Heart right ventricle (tissue), 16 donors: ENCODE data around the gene TOX2. TPM values are rescaled to one million over a fixed set of nuclear protein-coding genes. Genes with fewer than 3 reads are reported as not detected.

Source experiments
- ATAC-seq, 8 donors: fragments of 200-7000 bp; cut with Tn5 transposase; one replicate each; pipeline ENCODE4 v1.9.1; 2020; ENCODE audit warnings: mild to moderate bottlenecking in 8 of 8, moderate library complexity in 8 of 8, moderate number of reproducible peaks in 1 of 8
- DNase-seq, 2 donors: peaks; one replicate each; pipeline ENCODE4 v3.0.0-alpha.2; 2020
- H3K27ac ChIP-seq, 10 donors: fragments of 200-600 bp; sonication (generic) in 2 of 10; one replicate each; pipeline versions ENCODE4 v1.5.0 to v1.8.0; 2020 to 2022; ENCODE audit warnings: mild to moderate bottlenecking in 3 of 10
- H3K27me3 ChIP-seq, 7 donors: fragments of 200-600 bp; one replicate each; pipeline ENCODE4 v1.8.0; 2021 to 2022; ENCODE audit warnings: mild to moderate bottlenecking in 2 of 7
- H3K36me3 ChIP-seq, 9 donors: fragments of 200-600 bp; sonication (generic) in 1 of 9; one replicate each; pipeline versions ENCODE4 v1.5.0 to v1.8.0; 2020 to 2022; ENCODE audit warnings: mild to moderate bottlenecking in 2 of 9
- H3K4me1 ChIP-seq, 9 donors: fragments of 200-600 bp; sonication (generic) in 1 of 9; one replicate each; pipeline versions ENCODE4 v1.5.0 to v1.8.0; 2020 to 2022; ENCODE audit warnings: mild to moderate bottlenecking in 4 of 9
- H3K4me3 ChIP-seq, 10 donors: fragments of 200-600 bp; sonication (generic) in 2 of 10; one replicate each; pipeline versions ENCODE4 v1.5.0 to v1.8.0; 2020 to 2022; ENCODE audit warnings: mild to moderate bottlenecking in 7 of 10, moderate library complexity in 2 of 10
- H3K9me3 ChIP-seq, 11 donors: fragments of 200-600 bp in 10 of 11; sonication (generic) in 2 of 11; one replicate each; pipeline versions ENCODE4 v1.5.0 to v1.8.0; 2013 to 2022; ENCODE audit warnings: mild to moderate bottlenecking in 2 of 11, control low read depth in 1 of 11, moderate library complexity in 1 of 11
- WGBS, 2 donors: extraction: QIAGEN DNeasy Blood & Tissue Kit; methylation state at CpG; one replicate each; pipeline ENCODE4 v1.1.7; 2013; ENCODE audit warnings: inconsistent platforms in 1 of 2; 5-methylcytosine and 5-hydroxymethylcytosine counted together
- intact Hi-C, 10 donors: fragments of 100-400 bp; cut with DNase I; formaldehyde crosslinking; loops; one replicate each; pipeline versions ENCODE4 v1.11.1 to v1.14.2; 2022
- polyA plus RNA-seq, 2 donors: library from polyadenylated mRNA; stranded (reverse); fragments of 200-250 nt; gene quantifications; one replicate each; pipeline ENCODE4 v1.2.3, GENCODE V29; 2013
- total RNA-seq, 10 donors: library from RNA; stranded (reverse); fragmentation: NEBNext Ultra II Directional in 3 of 10; extraction: Animal tissue kit (Norgen Biotek cat#: 25700) in 3 of 10; gene quantifications; one replicate each; pipeline versions ENCODE4 v1.2.1 to v1.2.4, GENCODE V29; 2021 to 2023
- TF ChIP-seq, protein P1 (sequence below), 9 donors: fragments of 200-600 bp; sonication (generic) in 2 of 9; IDR thresholded peaks; one replicate each; pipeline versions ENCODE4 v1.5.0 to v1.8.0; 2021 to 2022; ENCODE audit warnings: antibody characterized with exemption in 9 of 9, mild to moderate bottlenecking in 5 of 9, moderate library complexity in 1 of 9
- donor health status: Arrhythmogenic right ventricular cardiomyopathy.
- donor health status: ischemic (EF 13 %, LVEDD 7.1; RV severe dilation, severe dysfunction).
- donor health status: healthy with polysubstance abuse.
- donor health status: DM: no; HTN: yes; CAD: no.
- donor health status: DM: no; HTN: no; CAD: no.
- donor health status: ischemic (EF 25% LVEDD 6.9; RV normal size, moderate dysfunction).
- donor health status: ischemic (EF 25% LVEDD 5.7; RV mildly dilated, moderate dysfunction).
- donor health status: healthy.
- donor health status: DM: yes; HTN: yes; CAD: no.
- donor health status: Ischemic cardiomyopathy.
- donor health status: ischemic (EF 35%, LVEDD 5.7; RV mildly dilated, moderate dysfunction).
- donor health status: nonischemic (EF 11% LVEDD 7.7; RV severe dilation, severe dysfunction).
- donor health status: DM: yes; HTN: yes; CAD: no.
- donor health status: PGD.
- donor health status: ischemic (EF 29% LVEDD 5.4; RV normal size, mild dysfunction).
- donor health status: nonischemic (EF 23%, LVEDD 6.1; RV moderate dilation, normal function).

Gene TOX2
- total and polyA plus RNA-seq, 12 donors = 0.25 to 2.0 (median 1.1) TPM

DNA sequence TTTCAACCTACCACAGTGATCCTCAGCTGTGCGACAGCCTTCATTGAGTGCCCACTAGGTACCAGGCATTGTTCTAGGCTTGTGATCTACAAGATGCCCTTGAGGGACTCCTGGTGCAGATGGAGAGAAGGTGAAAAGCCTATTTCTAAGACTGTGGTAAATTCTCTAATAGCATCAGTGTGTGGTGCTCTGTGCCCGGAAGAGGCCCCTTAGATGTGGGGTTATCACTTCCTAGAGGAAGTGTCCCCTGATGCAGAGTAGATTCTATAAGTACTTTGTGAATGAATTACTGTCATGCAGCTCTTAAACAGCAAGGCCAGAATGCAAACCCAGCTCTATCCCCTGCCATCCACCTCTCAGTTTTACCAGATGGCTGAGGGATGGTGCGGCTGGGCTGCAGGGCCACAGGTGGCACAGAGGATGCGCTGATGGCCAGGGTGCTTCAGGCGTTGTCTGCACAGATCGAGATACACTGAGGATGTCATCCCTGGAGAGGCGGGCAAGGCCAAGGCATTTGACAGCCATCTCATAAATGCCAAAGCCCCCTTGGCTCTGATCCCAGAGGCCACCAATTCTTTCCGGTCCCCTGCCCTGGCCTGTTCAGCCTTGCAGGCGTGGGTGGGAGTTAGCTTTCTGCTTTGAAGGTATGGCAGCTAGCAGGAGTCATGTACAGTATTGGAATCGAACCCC lies 96.7 kb downstream of the TOX2 start:
- Histone ChIP-seq H3K9me3 (no peaks in the 10 kb centered on the region), H3K27me3 (peaks cover 0 to 37% (median 15%) of the 10 kb centered on the region in 7 donors), H3K4me1 (peaks cover 0 to 9% (median 4%) of the 10 kb centered on the region in 9 donors), H3K27ac (no peak overlapping the region), H3K4me3 (no peak overlapping the region), H3K36me3 (no peaks in the 10 kb centered on the region)
- no peak for ATAC-seq
- WGBS, 2 donors = 80 to 82% methylated on average over 10 of the region's 10 CpGs
- intact Hi-C loops = no loop called here
- DNase-seq = no peak
- TF ChIP-seq, protein P1, sequence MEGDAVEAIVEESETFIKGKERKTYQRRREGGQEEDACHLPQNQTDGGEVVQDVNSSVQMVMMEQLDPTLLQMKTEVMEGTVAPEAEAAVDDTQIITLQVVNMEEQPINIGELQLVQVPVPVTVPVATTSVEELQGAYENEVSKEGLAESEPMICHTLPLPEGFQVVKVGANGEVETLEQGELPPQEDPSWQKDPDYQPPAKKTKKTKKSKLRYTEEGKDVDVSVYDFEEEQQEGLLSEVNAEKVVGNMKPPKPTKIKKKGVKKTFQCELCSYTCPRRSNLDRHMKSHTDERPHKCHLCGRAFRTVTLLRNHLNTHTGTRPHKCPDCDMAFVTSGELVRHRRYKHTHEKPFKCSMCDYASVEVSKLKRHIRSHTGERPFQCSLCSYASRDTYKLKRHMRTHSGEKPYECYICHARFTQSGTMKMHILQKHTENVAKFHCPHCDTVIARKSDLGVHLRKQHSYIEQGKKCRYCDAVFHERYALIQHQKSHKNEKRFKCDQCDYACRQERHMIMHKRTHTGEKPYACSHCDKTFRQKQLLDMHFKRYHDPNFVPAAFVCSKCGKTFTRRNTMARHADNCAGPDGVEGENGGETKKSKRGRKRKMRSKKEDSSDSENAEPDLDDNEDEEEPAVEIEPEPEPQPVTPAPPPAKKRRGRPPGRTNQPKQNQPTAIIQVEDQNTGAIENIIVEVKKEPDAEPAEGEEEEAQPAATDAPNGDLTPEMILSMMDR (IDR thresholded peaks at IDR 0.05) = no peak

DNA sequence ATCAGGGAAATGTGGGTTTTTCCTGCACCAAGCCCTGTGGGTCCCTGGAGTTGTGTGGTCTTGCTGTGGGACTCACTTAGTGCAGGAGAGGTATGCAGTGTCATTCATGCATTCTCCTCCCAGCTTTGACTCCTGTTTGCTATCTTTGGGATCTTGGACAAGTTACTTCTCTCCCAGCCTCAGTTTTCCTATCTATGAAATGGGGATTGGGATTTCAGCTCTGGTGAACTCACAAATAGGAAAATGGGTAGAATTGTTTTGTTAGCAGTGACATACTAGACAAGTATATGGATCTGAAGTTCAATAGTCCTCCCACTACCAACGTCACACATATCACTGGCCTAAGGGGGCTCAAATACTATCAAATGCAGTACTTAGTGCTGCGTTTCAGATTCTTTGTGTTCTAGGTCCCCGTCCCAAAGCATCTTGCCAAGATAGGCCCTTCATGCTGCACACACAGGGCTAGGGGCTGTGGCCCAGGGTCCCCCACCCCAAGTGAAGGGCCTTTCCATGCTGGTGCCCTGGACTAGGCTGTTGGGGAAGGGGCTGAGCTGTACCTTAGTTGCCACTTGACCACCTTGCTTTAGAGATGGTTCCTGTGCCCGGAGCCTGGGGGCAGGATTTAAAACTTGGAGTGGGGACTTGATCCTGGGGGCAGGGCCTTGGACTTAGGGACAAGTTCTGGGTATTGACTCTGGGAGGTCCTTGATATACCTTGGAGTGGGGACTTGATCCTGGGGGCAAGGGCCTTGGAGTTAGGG lies 98.0 kb downstream of the TOX2 start:
- intact Hi-C loops = no loop called here
- no peaks in the 10 kb centered on the region for H3K9me3 ChIP-seq
- ATAC-seq (no peak), DNase-seq (no peak)
- peaks cover 0 to 10% (median 4%) of the 10 kb centered on the region in 9 donors for H3K4me1 ChIP-seq
- H3K4me3 ChIP-seq = no peak overlapping the region
- no peak overlapping the region for H3K27ac ChIP-seq
- WGBS, 2 donors = 85 to 86% methylated on average over 4 of the region's 4 CpGs
- no peaks in the 10 kb centered on the region for H3K36me3 ChIP-seq
- H3K27me3 ChIP-seq = peaks cover 0 to 48% (median 25%) of the 10 kb centered on the region in 7 donors
- TF ChIP-seq, protein P1 (IDR thresholded peaks at IDR 0.05) = no peak

DNA sequence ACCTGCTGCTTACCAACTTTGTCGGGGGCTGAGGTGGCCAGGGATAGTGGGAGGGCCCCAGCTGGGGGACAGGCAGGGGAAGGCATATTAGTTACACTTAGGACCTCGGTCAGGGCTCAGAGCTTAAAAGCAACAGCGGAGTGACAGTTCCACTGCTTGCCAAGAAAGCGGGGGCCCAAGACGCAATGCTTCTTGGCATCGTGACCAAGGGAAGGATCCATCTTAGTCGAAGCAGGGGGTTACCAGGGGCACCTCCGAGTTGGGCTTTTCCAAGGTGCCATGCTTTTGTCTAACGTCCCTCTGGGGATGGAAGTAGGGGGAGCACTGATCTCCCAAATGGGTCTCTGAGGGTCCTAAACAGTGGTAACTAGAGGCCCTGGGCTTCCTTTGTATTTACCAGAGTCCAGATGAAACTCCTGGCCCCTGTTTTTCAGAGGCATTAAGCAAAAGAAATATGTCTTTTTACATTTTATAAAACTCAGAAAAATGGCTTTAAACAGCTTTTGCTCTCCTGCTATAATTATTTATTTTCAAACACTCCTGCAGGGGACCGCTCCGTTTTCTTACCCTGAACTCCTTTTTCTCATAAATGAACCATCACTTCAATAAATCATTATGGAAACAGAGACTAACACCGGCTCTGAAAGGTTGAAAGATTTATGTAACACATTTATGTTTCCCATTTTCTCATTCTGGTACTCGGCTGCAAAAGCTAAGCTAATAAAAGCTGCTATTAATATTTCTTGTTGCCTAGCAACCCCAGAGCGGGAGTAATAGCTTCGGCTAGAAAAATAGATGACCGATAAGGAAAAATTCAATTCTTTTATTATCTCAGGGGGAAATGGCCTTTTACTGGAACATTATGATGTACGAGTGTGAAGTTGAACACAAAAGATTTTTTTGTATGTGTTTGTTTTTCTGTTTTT lies 100.4 kb downstream of the TOX2 start:
- peak in 1 of 8 donors; percentile 23 for ATAC-seq
- H3K4me3 ChIP-seq = peak overlapping the region in 2 of 10 donors; percentile 2 to 7

More for the DNA sequence above, 100.4 kb downstream of the TOX2 start:
- Histone ChIP-seq H3K9me3 (no peaks in the 10 kb centered on the region), H3K27ac (peak overlapping the region in 1 of 10 donors; percentile 44), H3K4me1 (peaks cover 0 to 27% (median 8%) of the 10 kb centered on the region in 9 donors), H3K27me3 (peaks cover 0 to 64% (median 29%) of the 10 kb centered on the region in 7 donors), H3K36me3 (no peaks in the 10 kb centered on the region)
- 44 to 47% methylated on average over 17 of the region's 17 CpGs for WGBS, 2 donors
- no peak for DNase-seq
- intact Hi-C loops = no loop called here
- TF ChIP-seq, protein P1 (IDR thresholded peaks at IDR 0.05) = no peak
